GM18873 (cell line): Measurements from ENCODE around the gene BECN2.

Experiments used
- ATAC-seq: cut with Tn5 transposase; IDR thresholded peaks from one replicate; pipeline ENCODE4 v1.9.1; 2021; ENCODE audit warnings: mild to moderate bottlenecking, moderate library complexity, moderate number of reproducible peaks; ENCODE audit not compliant: unreplicated experiment, low FRiP score

The BECN2 gene

GRCh38 chr1:241957692-241958494, at the start of gene BECN2:
Gene BECN2, plus strand, starts transcription at chr1:241957767. Its CDS starts 0 bp downstream, at chr1:241957767.
- ATAC-seq: no peak

DNA sequence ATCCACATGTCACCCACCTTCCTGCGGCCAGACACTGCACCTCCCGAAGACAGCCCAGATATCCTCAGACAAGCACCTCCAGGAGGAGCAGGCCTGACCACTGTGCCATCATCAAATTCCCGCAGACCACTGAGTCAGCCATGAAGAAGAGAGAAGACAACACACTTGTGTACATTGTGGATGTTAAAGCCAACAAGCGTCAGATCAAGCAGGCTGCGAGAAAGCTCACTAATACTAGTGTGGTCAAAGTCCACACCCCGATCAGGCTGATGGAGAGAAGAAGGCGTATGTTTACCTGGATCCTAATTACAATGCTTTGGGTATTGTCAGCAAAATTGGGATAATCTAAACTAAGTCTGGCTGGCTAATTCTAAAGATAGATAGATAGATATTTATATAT, 41.4 kb upstream of the BECN2 start:
- no peak for ATAC-seq

- no peak for ATAC-seq
These were observed 40.1 kb upstream of the BECN2 start for GRCh38 chr1:241917487-241917886.

GRCh38 chr1:241918879-241919278, 38.7 kb upstream of the BECN2 start:
- ATAC-seq: no peak

GRCh38 chr1:241924080-241924808, 33.3 kb upstream of the BECN2 start:
- no peak for ATAC-seq

- ATAC-seq: no peak
These were observed 31.4 kb upstream of the BECN2 start for GRCh38 chr1:241926141-241926540.

DNA sequence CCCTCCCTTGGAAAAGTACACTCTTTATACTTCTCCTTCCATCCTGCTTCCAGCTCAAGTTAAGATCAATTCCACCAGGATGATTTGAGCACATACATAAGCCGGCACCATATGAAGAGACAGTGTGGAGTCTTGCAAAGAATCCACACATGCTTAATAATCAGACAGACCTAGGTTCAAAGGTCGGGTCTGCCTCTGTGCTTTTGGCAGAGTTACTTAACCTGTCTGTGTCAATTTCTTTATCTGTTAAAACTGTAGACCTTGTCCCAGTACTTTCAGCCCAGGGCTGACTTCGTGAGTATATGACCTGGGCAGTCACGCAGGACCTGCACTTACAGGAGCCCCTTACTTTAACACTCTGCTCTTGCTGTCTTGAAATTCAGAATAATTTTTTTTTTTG, 30.2 kb upstream of the BECN2 start:
- ATAC-seq: no peak

DNA sequence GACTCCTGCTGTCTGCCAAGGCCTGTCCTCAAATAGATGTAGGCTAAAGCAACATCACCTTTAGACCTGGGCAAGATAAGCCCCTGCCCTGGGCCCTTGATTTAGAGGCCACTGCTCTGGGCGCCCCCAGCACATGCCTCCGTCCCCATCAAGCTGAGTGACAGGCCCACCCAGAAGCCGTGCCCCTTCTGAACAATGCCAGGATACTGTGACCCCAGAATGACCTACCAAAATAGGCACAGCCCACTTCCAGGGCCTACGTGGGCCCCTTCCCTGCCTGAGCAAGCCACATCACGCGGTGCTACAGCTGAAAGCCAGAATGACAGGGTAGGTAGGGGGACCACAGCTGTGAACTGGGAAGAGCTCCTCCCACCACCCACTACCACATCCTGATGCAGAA, 24.7 kb upstream of the BECN2 start:
- ATAC-seq: no peak

GRCh38 chr1:241934201-241934848, 23.2 kb upstream of the BECN2 start:
- no peak for ATAC-seq

GRCh38 chr1:241934866-241935265, 22.7 kb upstream of the BECN2 start:
- ATAC-seq: no peak

GRCh38 chr1:241939798-241940197, 17.8 kb upstream of the BECN2 start:
- ATAC-seq: no peak

GRCh38 chr1:241942738-241943137, 14.8 kb upstream of the BECN2 start:
- ATAC-seq: no peak

GRCh38 chr1:241944300-241944699, 13.3 kb upstream of the BECN2 start:
- ATAC-seq: no peak

DNA sequence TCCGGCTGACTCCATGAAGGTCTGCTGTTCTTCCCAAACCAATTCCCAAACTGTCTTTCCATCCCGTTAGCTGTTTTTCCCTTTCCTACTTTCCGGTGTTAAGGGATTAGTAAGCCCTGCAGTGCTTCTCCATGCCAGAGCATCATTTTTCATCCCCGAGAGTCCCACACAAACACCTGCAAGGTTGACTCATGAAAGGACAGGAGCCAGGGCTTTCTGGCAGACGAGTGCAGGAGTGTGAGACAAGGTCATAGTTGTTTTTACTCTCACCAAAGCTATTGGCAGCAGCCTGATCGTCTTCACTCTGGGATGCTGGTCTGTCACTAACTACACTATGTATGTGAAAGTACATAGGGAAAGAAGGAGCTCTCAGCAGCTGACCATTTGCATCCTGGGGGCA, 10.2 kb upstream of the BECN2 start:
- ATAC-seq: no peak

- ATAC-seq: no peak
These were observed 7.2 kb upstream of the BECN2 start for GRCh38 chr1:241950390-241950789.

DNA sequence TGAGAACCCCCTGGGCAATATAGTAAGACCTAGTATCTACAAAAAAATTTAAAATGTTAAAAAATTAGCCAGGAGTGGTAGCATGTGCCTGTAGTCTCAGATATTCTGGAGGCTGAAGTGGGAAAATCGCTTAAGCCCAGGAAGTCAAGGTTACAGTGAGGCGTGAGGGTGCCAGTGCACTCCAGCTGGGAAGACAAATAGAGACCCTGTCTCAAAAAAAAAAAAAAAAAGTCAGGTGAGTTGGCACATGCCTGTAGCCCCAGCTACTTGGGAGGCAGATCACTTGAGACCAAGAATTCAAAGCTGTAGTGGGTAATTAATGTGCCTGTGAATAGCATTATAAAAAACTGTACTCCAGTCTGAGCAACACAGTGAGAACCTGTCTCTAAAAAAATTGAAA, 4.6 kb downstream of the BECN2 start:
- ATAC-seq: no peak

GRCh38 chr1:241963722-241964121, 6.2 kb downstream of the BECN2 start:
- ATAC-seq: no peak

GRCh38 chr1:241964550-241965282, 7.1 kb downstream of the BECN2 start:
- no peak for ATAC-seq

DNA sequence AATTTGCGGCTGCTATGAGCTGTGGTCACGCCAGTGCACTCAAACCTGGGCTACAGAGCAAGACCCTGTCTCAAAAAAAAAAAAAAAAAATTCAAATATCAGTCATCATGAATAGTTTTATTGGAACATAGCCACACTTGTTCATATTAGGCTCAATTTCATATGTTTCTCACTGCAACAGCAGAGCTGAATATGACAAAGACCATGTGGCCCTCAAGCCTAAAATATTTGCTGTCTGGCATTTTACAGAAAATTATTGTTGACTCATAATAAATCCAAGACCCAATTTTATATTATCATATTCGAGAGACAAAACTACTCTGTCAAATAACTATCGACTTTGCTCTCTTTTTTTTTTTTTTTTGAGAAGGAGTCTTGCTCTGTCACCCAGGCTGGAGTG, 11.0 kb downstream of the BECN2 start:
- no peak for ATAC-seq

- ATAC-seq: no peak
These were observed 15.3 kb downstream of the BECN2 start for GRCh38 chr1:241972703-241973369.
